ENCODE measurements around the gene ADAMTS13. TPM values are rescaled to one million over a fixed set of nuclear protein-coding genes. Genes with fewer than 3 reads are reported as not detected.
A peak's percentile ranks its signal among the peaks of the same experiment; 100 is the strongest.

ADAMTS13 gene
- total and polyA plus RNA-seq, 4 donors, result 6.5 to 13.3 (median 10.4) TPM

DNA sequence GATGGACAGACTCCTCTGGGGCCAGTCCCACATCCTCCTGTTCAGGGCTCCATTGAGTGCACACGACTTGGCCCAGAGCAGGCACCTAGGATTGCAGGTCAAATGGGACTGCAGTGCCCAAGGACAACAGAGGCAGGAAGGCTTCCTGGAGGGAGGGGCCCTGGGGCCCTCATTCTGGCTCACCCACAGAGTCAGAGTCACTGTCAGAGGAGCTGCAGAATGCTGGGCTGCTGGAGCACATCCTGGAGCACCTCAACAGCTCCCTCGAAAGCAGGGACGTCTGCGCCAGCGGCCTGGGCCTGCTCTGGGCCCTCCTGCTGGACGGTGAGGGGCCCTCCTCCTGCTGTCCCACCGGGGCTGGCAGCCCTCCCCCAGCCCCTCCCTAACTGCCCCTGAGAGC is 19.5 kb upstream of the ADAMTS13 start:
- peaks cover 0 to 17% (median 9%) of the 10 kb centered on the region in 4 donors for H3K4me1 ChIP-seq (ENCODE audit: control insufficient read depth in 4 of 4, insufficient read depth in 4 of 4, low read length in 3 of 4)
- TF ChIP-seq RXRA (IDR thresholded peaks at IDR 0.05) (no peak), TAF1 (conservative IDR thresholded peaks at IDR 0.05) (no peak)
- WGBS, result 76% methylated on average over 7 of the region's 7 CpGs
- DNase-seq (ENCODE audit: low spot score), result no peak
- H3K9me3 ChIP-seq (ENCODE audit: control insufficient read depth in 4 of 4, low read length in 3 of 4), result no peaks in the 10 kb centered on the region
- H3K27me3 ChIP-seq (ENCODE audit: control insufficient read depth in 4 of 4, insufficient read depth in 4 of 4, low read length in 3 of 4), result no peaks in the 10 kb centered on the region
- no peak overlapping the region for H3K27ac ChIP-seq (ENCODE audit: low read depth in 1 of 2, low read length in 2 of 2)
- H3K4me3 ChIP-seq (ENCODE audit: low read depth in 1 of 3, low read length in 3 of 3), result no peak overlapping the region
- H3K9ac ChIP-seq (ENCODE audit: low read depth in 1 of 2, low read length in 2 of 2), result no peak overlapping the region
- H3K36me3 ChIP-seq (ENCODE audit: control insufficient read depth in 4 of 4, insufficient read depth in 3 of 4, low read depth in 1 of 4, low read length in 3 of 4), result peaks cover 0 to 7% (median 4%) of the 10 kb centered on the region in 4 donors

DNA sequence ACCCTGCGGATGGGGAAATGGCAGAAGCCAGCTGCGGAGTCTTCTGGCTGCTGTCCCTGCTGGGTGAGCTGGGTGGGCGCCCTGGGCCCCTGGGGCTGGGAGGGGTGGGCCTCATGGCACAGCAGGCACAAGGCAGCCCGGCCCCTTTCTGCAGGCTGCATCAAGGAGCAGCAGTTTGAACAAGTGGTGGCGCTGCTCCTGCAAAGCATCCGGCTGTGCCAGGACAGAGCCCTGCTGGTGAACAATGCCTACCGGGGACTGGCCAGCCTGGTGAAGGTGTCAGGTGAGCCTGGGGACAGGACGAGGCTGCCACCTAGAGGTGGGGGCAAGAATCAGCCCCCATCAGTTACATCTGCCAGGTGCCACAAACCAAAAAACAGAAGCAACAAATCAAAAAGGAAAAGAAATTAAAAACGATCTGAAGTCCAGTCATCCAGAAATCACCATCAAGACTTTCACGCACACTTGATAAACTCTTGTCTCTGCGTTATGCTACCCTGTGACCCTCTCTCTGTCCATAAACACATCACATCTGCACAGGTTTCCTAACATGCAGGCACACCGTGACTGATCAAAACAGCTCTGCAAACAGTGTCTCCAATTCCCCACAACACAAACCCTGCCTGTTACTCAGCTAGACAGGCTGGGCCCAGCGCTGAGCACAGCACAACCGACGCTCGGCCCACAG is 18.3 kb upstream of the ADAMTS13 start:
- Histone ChIP-seq H3K27ac (ENCODE audit: low read depth in 1 of 2, low read length in 2 of 2) (no peak overlapping the region), H3K27me3 (ENCODE audit: control insufficient read depth in 4 of 4, insufficient read depth in 4 of 4, low read length in 3 of 4) (no peaks in the 10 kb centered on the region), H3K4me1 (ENCODE audit: control insufficient read depth in 4 of 4, insufficient read depth in 4 of 4, low read length in 3 of 4) (peaks cover 0 to 17% (median 9%) of the 10 kb centered on the region in 4 donors), H3K9me3 (ENCODE audit: control insufficient read depth in 4 of 4, low read length in 3 of 4) (no peaks in the 10 kb centered on the region), H3K4me3 (ENCODE audit: low read depth in 1 of 3, low read length in 3 of 3) (no peak overlapping the region), H3K9ac (ENCODE audit: low read depth in 1 of 2, low read length in 2 of 2) (no peak overlapping the region), H3K36me3 (ENCODE audit: control insufficient read depth in 4 of 4, insufficient read depth in 3 of 4, low read depth in 1 of 4, low read length in 3 of 4) (peaks cover 0 to 15% (median 6%) of the 10 kb centered on the region in 4 donors)
- TF ChIP-seq RAD21 (IDR thresholded peaks at IDR 0.05) (peak; percentile 79 to 88), HNF4A (conservative IDR thresholded peaks at IDR 0.05) (no peak), FOXA1 (IDR thresholded peaks at IDR 0.05) (no peak), SP1 (IDR thresholded peaks at IDR 0.05) (no peak), FOXA2 (IDR thresholded peaks at IDR 0.05) (no peak), TAF1 (conservative IDR thresholded peaks at IDR 0.05) (no peak), YY1 (IDR thresholded peaks at IDR 0.05) (no peak), GABPA (IDR thresholded peaks at IDR 0.05 in 1 of 2, conservative IDR thresholded peaks at IDR 0.05 in 1 of 2) (no peak), NR2F2 (IDR thresholded peaks at IDR 0.05) (no peak), RXRA (IDR thresholded peaks at IDR 0.05) (no peak)
- TF ChIP-seq, protein P1, sequence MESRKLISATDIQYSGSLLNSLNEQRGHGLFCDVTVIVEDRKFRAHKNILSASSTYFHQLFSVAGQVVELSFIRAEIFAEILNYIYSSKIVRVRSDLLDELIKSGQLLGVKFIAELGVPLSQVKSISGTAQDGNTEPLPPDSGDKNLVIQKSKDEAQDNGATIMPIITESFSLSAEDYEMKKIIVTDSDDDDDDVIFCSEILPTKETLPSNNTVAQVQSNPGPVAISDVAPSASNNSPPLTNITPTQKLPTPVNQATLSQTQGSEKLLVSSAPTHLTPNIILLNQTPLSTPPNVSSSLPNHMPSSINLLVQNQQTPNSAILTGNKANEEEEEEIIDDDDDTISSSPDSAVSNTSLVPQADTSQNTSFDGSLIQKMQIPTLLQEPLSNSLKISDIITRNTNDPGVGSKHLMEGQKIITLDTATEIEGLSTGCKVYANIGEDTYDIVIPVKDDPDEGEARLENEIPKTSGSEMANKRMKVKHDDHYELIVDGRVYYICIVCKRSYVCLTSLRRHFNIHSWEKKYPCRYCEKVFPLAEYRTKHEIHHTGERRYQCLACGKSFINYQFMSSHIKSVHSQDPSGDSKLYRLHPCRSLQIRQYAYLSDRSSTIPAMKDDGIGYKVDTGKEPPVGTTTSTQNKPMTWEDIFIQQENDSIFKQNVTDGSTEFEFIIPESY (IDR thresholded peaks at IDR 0.05), result no peak
- TF ChIP-seq, protein P2, sequence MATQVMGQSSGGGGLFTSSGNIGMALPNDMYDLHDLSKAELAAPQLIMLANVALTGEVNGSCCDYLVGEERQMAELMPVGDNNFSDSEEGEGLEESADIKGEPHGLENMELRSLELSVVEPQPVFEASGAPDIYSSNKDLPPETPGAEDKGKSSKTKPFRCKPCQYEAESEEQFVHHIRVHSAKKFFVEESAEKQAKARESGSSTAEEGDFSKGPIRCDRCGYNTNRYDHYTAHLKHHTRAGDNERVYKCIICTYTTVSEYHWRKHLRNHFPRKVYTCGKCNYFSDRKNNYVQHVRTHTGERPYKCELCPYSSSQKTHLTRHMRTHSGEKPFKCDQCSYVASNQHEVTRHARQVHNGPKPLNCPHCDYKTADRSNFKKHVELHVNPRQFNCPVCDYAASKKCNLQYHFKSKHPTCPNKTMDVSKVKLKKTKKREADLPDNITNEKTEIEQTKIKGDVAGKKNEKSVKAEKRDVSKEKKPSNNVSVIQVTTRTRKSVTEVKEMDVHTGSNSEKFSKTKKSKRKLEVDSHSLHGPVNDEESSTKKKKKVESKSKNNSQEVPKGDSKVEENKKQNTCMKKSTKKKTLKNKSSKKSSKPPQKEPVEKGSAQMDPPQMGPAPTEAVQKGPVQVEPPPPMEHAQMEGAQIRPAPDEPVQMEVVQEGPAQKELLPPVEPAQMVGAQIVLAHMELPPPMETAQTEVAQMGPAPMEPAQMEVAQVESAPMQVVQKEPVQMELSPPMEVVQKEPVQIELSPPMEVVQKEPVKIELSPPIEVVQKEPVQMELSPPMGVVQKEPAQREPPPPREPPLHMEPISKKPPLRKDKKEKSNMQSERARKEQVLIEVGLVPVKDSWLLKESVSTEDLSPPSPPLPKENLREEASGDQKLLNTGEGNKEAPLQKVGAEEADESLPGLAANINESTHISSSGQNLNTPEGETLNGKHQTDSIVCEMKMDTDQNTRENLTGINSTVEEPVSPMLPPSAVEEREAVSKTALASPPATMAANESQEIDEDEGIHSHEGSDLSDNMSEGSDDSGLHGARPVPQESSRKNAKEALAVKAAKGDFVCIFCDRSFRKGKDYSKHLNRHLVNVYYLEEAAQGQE (IDR thresholded peaks at IDR 0.05), result no peak
- TF ChIP-seq, protein P3, sequence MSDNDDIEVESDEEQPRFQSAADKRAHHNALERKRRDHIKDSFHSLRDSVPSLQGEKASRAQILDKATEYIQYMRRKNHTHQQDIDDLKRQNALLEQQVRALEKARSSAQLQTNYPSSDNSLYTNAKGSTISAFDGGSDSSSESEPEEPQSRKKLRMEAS (IDR thresholded peaks at IDR 0.05), result no peak
- TF ChIP-seq, protein P4, sequence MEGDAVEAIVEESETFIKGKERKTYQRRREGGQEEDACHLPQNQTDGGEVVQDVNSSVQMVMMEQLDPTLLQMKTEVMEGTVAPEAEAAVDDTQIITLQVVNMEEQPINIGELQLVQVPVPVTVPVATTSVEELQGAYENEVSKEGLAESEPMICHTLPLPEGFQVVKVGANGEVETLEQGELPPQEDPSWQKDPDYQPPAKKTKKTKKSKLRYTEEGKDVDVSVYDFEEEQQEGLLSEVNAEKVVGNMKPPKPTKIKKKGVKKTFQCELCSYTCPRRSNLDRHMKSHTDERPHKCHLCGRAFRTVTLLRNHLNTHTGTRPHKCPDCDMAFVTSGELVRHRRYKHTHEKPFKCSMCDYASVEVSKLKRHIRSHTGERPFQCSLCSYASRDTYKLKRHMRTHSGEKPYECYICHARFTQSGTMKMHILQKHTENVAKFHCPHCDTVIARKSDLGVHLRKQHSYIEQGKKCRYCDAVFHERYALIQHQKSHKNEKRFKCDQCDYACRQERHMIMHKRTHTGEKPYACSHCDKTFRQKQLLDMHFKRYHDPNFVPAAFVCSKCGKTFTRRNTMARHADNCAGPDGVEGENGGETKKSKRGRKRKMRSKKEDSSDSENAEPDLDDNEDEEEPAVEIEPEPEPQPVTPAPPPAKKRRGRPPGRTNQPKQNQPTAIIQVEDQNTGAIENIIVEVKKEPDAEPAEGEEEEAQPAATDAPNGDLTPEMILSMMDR (IDR thresholded peaks at IDR 0.05; ENCODE audit: low read depth, low read length, missing input control), result peak; percentile 77
- DNase-seq (ENCODE audit: low spot score), result peak; percentile 56
- WGBS, result 73% methylated on average over 16 of the region's 16 CpGs

Data from liver (tissue), 9 donors.